ENCODE measurements around the gene OR8B4. TPM values are rescaled to one million over a fixed set of nuclear protein-coding genes. Genes with fewer than 3 reads are reported as not detected.
"Not testable (repeated sequence)": the region's sequence is repeated elsewhere in the genome, so short reads cannot be mapped to it uniquely, and the experiment has no call there.

OR8B4 gene
- total RNA-seq, 1 donor from 2014 or later = not detected

- Mint-ChIP-seq H3K27ac (no peak within 1 kb of the TSS), H3K4me1 (ENCODE audit: unreplicated experiment) (no peaks in the 10 kb centered on the region), H3K36me3 (no peaks in the 10 kb centered on the region), H3K9me3 (no peaks in the 10 kb centered on the region), H3K27me3 (peaks cover 2% of the 10 kb centered on the region), H3K4me3 (no peak within 1 kb of the TSS)
- no peak for TF ChIP-seq CTCF (conservative IDR thresholded peaks at IDR 0.05)
- no peak for DNase-seq (ENCODE audit: extremely low spot score, unreplicated experiment)
Measured at GRCh38 chr11:124384399-124384798, 40.3 kb downstream of the OR8B4 start, which contains the start of gene OR8B2. Gene OR8B2, minus strand, starts transcription at chr11:124384499. Its CDS starts 1,156 bp downstream, at chr11:124383343.

GRCh38 chr11:124382857-124383256, 41.8 kb downstream of the OR8B4 start:
- H3K27me3 Mint-ChIP-seq; H3K4me1 Mint-ChIP-seq (ENCODE audit: unreplicated experiment); DNase-seq (ENCODE audit: extremely low spot score, unreplicated experiment); H3K4me3 Mint-ChIP-seq; H3K27ac Mint-ChIP-seq; H3K36me3 Mint-ChIP-seq; H3K9me3 Mint-ChIP-seq: not testable (repeated sequence)

GRCh38 chr11:124380585-124380984, 44.1 kb downstream of the OR8B4 start:
- H3K4me1 Mint-ChIP-seq (ENCODE audit: unreplicated experiment) = no peaks in the 10 kb centered on the region
- H3K27ac Mint-ChIP-seq = no peak overlapping the region
- no peaks in the 10 kb centered on the region for H3K36me3 Mint-ChIP-seq
- no peak for TF ChIP-seq CTCF (conservative IDR thresholded peaks at IDR 0.05)
- peaks cover 2% of the 10 kb centered on the region for H3K27me3 Mint-ChIP-seq
- no peak for DNase-seq (ENCODE audit: extremely low spot score, unreplicated experiment)
- H3K9me3 Mint-ChIP-seq = no peaks in the 10 kb centered on the region
- no peak overlapping the region for H3K4me3 Mint-ChIP-seq

- Mint-ChIP-seq H3K27me3 (no peaks in the 10 kb centered on the region), H3K9me3 (no peaks in the 10 kb centered on the region), H3K4me3 (no peak overlapping the region), H3K36me3 (no peaks in the 10 kb centered on the region), H3K4me1 (ENCODE audit: unreplicated experiment) (no peaks in the 10 kb centered on the region), H3K27ac (no peak overlapping the region)
- TF ChIP-seq CTCF (conservative IDR thresholded peaks at IDR 0.05) = no peak
- DNase-seq (ENCODE audit: extremely low spot score, unreplicated experiment) = no peak
Measured at GRCh38 chr11:124376280-124376679, 48.4 kb downstream of the OR8B4 start.

Other genes with a start within 250 kb of the OR8B4 start
- gene OR10D3, start 241.5 kb downstream of the OR8B4 start, total RNA-seq (ENCODE audit: low replicate concordance) = 0.26 TPM in 1 of 2 replicates, not detected in the other
- gene OR8G1, start 183.8 kb downstream of the OR8B4 start, total RNA-seq (ENCODE audit: low replicate concordance) = not detected in 2 replicates
- 0.26 TPM in 1 of 2 replicates, not detected in the other for gene OR8G5, start 168.5 kb downstream of the OR8B4 start, total RNA-seq (ENCODE audit: low replicate concordance)
- not detected in 2 replicates for gene OR8D1, start 110.9 kb downstream of the OR8B4 start, total RNA-seq (ENCODE audit: low replicate concordance)
- not detected in 2 replicates for gene OR8D2, start 104.7 kb downstream of the OR8B4 start, total RNA-seq (ENCODE audit: low replicate concordance)
- not detected in 2 replicates for gene OR8B2, start 40.4 kb downstream of the OR8B4 start, total RNA-seq (ENCODE audit: low replicate concordance)
- gene OR8B3, start 25.8 kb downstream of the OR8B4 start, total RNA-seq (ENCODE audit: low replicate concordance) = not detected in 2 replicates
- 0.14 TPM in 1 of 2 replicates, not detected in the other for gene OR8B8, start 20.8 kb upstream of the OR8B4 start, total RNA-seq (ENCODE audit: low replicate concordance)
- gene OR8B12, start 118.8 kb upstream of the OR8B4 start, total RNA-seq (ENCODE audit: low replicate concordance) = not detected in 2 replicates
- 0.10 TPM in 1 of 2 replicates, not detected in the other for gene OR8A1, start 145.1 kb upstream of the OR8B4 start, total RNA-seq (ENCODE audit: low replicate concordance)
- 0.17 TPM in 1 of 2 replicates, not detected in the other for gene PANX3, start 186.6 kb upstream of the OR8B4 start, total RNA-seq (ENCODE audit: low replicate concordance)
- 29.4 and 41.1 TPM in 2 replicates for gene TBRG1, start 198.0 kb upstream of the OR8B4 start, total RNA-seq (ENCODE audit: low replicate concordance)
- 28.8 and 33.9 TPM in 2 replicates for gene SIAE, start 248.9 kb upstream of the OR8B4 start, total RNA-seq (ENCODE audit: low replicate concordance)
- gene SPA17, start 249.0 kb upstream of the OR8B4 start, total RNA-seq (ENCODE audit: low replicate concordance) = 7.2 and 13.4 TPM in 2 replicates

Data from type B pancreatic cell (in vitro differentiated cells).